Spleen (tissue), 11 donors: Measurements from ENCODE around the gene BACH2. TPM values are rescaled to one million over a fixed set of nuclear protein-coding genes. Genes with fewer than 3 reads are reported as not detected.

Experiments used
- DNase-seq: peaks from one replicate; pipeline ENCODE4 v3.0.0-alpha.2; 2020
- H3K27ac ChIP-seq, 8 donors: fragments of 200-600 bp; sonication (generic) in 7 of 8; 1 replicate in 4 of 8; 2 replicates in 4 of 8; pipeline versions ENCODE4 v1.5.0 to v1.8.0; 2016 to 2021; ENCODE audit warnings: inconsistent platforms in 4 of 8, mild to moderate bottlenecking in 4 of 8, moderate library complexity in 1 of 8
- H3K27me3 ChIP-seq, 7 donors: fragments of 200-600 bp; sonication (generic) in 6 of 7; replicated peaks in 1 of 7; 1 replicate in 4 of 7; 2 replicates in 3 of 7; pipeline versions ENCODE4 v1.5.0 to v1.8.0; 2016 to 2021; ENCODE audit warnings: inconsistent platforms in 3 of 7, mild to moderate bottlenecking in 1 of 7
- H3K36me3 ChIP-seq, 6 donors: fragments of 200-600 bp; sonication (generic) in 5 of 6; 1 replicate in 4 of 6; 2 replicates in 2 of 6; pipeline versions ENCODE4 v1.5.0 to v1.8.0; 2016 to 2021; ENCODE audit warnings: inconsistent platforms in 2 of 6
- H3K4me1 ChIP-seq, 6 donors: fragments of 200-600 bp; sonication (generic) in 5 of 6; 1 replicate in 3 of 6; 2 replicates in 3 of 6; pipeline versions ENCODE4 v1.5.0 to v1.8.0; 2016 to 2021; ENCODE audit warnings: inconsistent platforms in 3 of 6
- H3K4me3 ChIP-seq, 8 donors: fragments of 200-600 bp; sonication (generic) in 7 of 8; 1 replicate in 4 of 8; 2 replicates in 4 of 8; pipeline versions ENCODE4 v1.5.0 to v1.8.0; 2016 to 2021; ENCODE audit warnings: inconsistent platforms in 4 of 8, mild to moderate bottlenecking in 4 of 8, moderate library complexity in 2 of 8
- H3K9me3 ChIP-seq, 8 donors: fragments of 200-600 bp; sonication (generic) in 7 of 8; 1 replicate in 4 of 8; 2 replicates in 4 of 8; pipeline versions ENCODE4 v1.5.0 to v1.8.0; 2016 to 2021; ENCODE audit warnings: inconsistent platforms in 4 of 8
- CTCF ChIP-seq, 11 experiments: fragments of 200-600 bp in 7 of 11; fragments of 450-650 bp in 4 of 11; sonication (generic) in 4 of 11; IDR thresholded peaks in 8 of 11; conservative IDR thresholded peaks in 3 of 11; 1 replicate in 7 of 11; 2 replicates in 4 of 11; pipeline versions ENCODE4 v1.4.0 to v1.8.0; 2016 to 2021; ENCODE audit warnings: antibody characterized with exemption in 11 of 11, inconsistent platforms in 4 of 11, mild to moderate bottlenecking in 1 of 11
- POLR2A ChIP-seq, 3 donors: fragments of 450-650 bp; IDR thresholded peaks; one replicate each; pipeline ENCODE4 v1.5.1; 2017; ENCODE audit warnings: antibody characterized with exemption in 3 of 3, mild to moderate bottlenecking in 1 of 3
- POLR2AphosphoS5 ChIP-seq, 3 donors: sonication (generic); formaldehyde crosslinking; IDR thresholded peaks; one replicate each; pipeline ENCODE4 v1.5.1; 2017; ENCODE audit warnings: antibody characterized with exemption in 3 of 3
- WGBS, 5 donors: extraction: QIAGEN DNeasy Blood & Tissue Kit in 3 of 5; methylation state at CpG; one replicate each; pipeline versions ENCODE4 v1.1.5 to v1.1.7; 2013 to 2018; 5-methylcytosine and 5-hydroxymethylcytosine counted together
- intact Hi-C: fragments of 100-400 bp; cut with DNase I; formaldehyde crosslinking; loops from one replicate; pipeline ENCODE4 v1.15.0; 2023; ENCODE audit warnings: low total_unique reads
- polyA plus RNA-seq, 3 donors: library from polyadenylated mRNA; stranded (reverse); fragments of 200-250 nt; gene quantifications; one replicate each; pipeline ENCODE4 v1.2.1, GENCODE V29; 2013
- total RNA-seq, 7 donors: library from RNA; depleted of rRNA in 3 of 7; stranded (reverse); fragments of >200 nt in 3 of 7; fragmentation: NEBNext Ultra II Directional in 4 of 7; extraction: Animal tissue kit (Norgen Biotek cat#: 25700) in 4 of 7; gene quantifications; one replicate each; pipeline versions ENCODE4 v1.1.0 to v1.2.1, GENCODE V29; 2016 to 2021
- donor health status: healthy with polysubstance abuse.
- donor health status: DM: no; HTN: no; CAD: no; lungs with moderate emphysema.
- donor health status: DM: no; HTN: no; CAD: no.
- donor health status: Bipolar disorder and iron deficiency.
- donor health status: healthy.
- donor health status: DM: no; HTN: no; CAD: no.
- donor health status: DM: yes; HTN: yes; CAD: no.

The BACH2 gene
- total and polyA plus RNA-seq, 10 donors = 3.0 to 53.8 (median 32.3) TPM

- H3K9me3 ChIP-seq = peaks cover 0 to 22% (median 15%) of the 10 kb centered on the region in 8 donors
- no peak overlapping the region for H3K27ac ChIP-seq
- H3K4me3 ChIP-seq = no peak overlapping the region
- TF ChIP-seq POLR2A (IDR thresholded peaks at IDR 0.05) (no peak), POLR2AphosphoS5 (IDR thresholded peaks at IDR 0.05) (no peak), CTCF (IDR thresholded peaks at IDR 0.05 in 8 of 11, conservative IDR thresholded peaks at IDR 0.05 in 3 of 11) (no peak)
- no peaks in the 10 kb centered on the region for H3K27me3 ChIP-seq
- WGBS, 5 donors = 88 to 92% (median 90%) methylated on average over 6 of the region's 6 CpGs
- intact Hi-C loops = no loop called here
- DNase-seq = no peak
- H3K36me3 ChIP-seq = peaks cover 0 to 36% (median 6%) of the 10 kb centered on the region in 6 donors
- peaks cover 0 to 39% (median 9%) of the 10 kb centered on the region in 6 donors for H3K4me1 ChIP-seq
These were observed 97.8 kb downstream of the BACH2 start for GRCh38 chr6:90198758-90199425.

- Histone ChIP-seq H3K27me3 (no peaks in the 10 kb centered on the region), H3K27ac (no peak overlapping the region), H3K4me1 (peaks cover 0 to 48% (median 9%) of the 10 kb centered on the region in 6 donors), H3K36me3 (peaks cover 0 to 36% (median 6%) of the 10 kb centered on the region in 6 donors), H3K4me3 (no peak overlapping the region), H3K9me3 (peaks cover 0 to 22% (median 15%) of the 10 kb centered on the region in 8 donors)
- TF ChIP-seq POLR2AphosphoS5 (IDR thresholded peaks at IDR 0.05) (peak in 1 of 3 donors; percentile 25), CTCF (IDR thresholded peaks at IDR 0.05 in 8 of 11, conservative IDR thresholded peaks at IDR 0.05 in 3 of 11) (no peak), POLR2A (IDR thresholded peaks at IDR 0.05) (no peak)
- intact Hi-C loops = no loop called here
- 72 to 94% (median 82%) methylated on average over 8 of the region's 8 CpGs for WGBS, 5 donors
- no peak for DNase-seq
These were observed 98.7 kb downstream of the BACH2 start for GRCh38 chr6:90197854-90198496.

GRCh38 chr6:90195094-90195829 is 101.4 kb downstream of the BACH2 start:
- TF ChIP-seq POLR2AphosphoS5 (IDR thresholded peaks at IDR 0.05) = no peak
- TF ChIP-seq CTCF (IDR thresholded peaks at IDR 0.05 in 8 of 11, conservative IDR thresholded peaks at IDR 0.05 in 3 of 11) = no peak
- TF ChIP-seq POLR2A (IDR thresholded peaks at IDR 0.05) = no peak
- Histone ChIP-seq H3K27me3 (no peaks in the 10 kb centered on the region), H3K4me3 (no peak overlapping the region), H3K4me1 (peaks cover 0 to 62% (median 16%) of the 10 kb centered on the region in 6 donors), H3K36me3 (peaks cover 0 to 32% (median 6%) of the 10 kb centered on the region in 6 donors), H3K27ac (peak overlapping the region in 4 of 8 donors; percentile 6 to 47 (median 28)), H3K9me3 (peaks cover 0 to 22% (median 15%) of the 10 kb centered on the region in 8 donors)
- DNase-seq = no peak
- WGBS, 5 donors = 85 to 88% (median 87%) methylated on average over 9 of the region's 9 CpGs
- intact Hi-C loops = no loop called here
